CD4-positive, CD25-positive, alpha-beta regulatory T cell (primary cell): ENCODE results near the gene SART1. TPM values are rescaled to one million over a fixed set of nuclear protein-coding genes. Genes with fewer than 3 reads are reported as not detected.

Experiments used
- ATAC-seq, 2 donors: fragments of 150-1000 bp; cut with Tn5 transposase; one replicate each; pipeline ENCODE4 v1.10.0; 2021; ENCODE audit warnings: low read depth in 2 of 2, moderate number of reproducible peaks in 2 of 2, moderate library complexity in 1 of 2
- DNase-seq, 3 donors: peaks; one replicate each; pipeline versions ENCODE4 v3.0.0 to v3.0.0-alpha.2; 2012 to 2022; ENCODE audit warnings: mixed read lengths in 1 of 3
- H3K27ac ChIP-seq: one replicate; pipeline ENCODE4 v1.7.0; 2013; ENCODE audit warnings: mild to moderate bottlenecking, low read length; ENCODE audit not compliant: insufficient read depth, poor library complexity, severe bottlenecking
- H3K27me3 ChIP-seq: one replicate; pipeline ENCODE4 v1.7.0; 2013; ENCODE audit warnings: low read length; ENCODE audit not compliant: control insufficient read depth, insufficient read depth
- H3K36me3 ChIP-seq: one replicate; pipeline ENCODE4 v1.7.0; 2013; ENCODE audit warnings: mild to moderate bottlenecking, low read length, moderate library complexity; ENCODE audit not compliant: control insufficient read depth, insufficient read depth
- H3K4me1 ChIP-seq: 2 replicates; pipeline ENCODE4 v1.7.0; 2013; ENCODE audit warnings: mild to moderate bottlenecking, low read length; ENCODE audit not compliant: insufficient read depth, control insufficient read depth, poor library complexity, severe bottlenecking
- H3K4me3 ChIP-seq: one replicate; pipeline ENCODE4 v1.7.0; 2013; ENCODE audit warnings: low read depth, mild to moderate bottlenecking, low read length, moderate library complexity
- H3K9me3 ChIP-seq, 2 experiments: 1 replicate in 1 of 2; 2 replicates in 1 of 2; pipeline ENCODE4 v1.7.0; 2013; ENCODE audit warnings: low read length in 2 of 2, mild to moderate bottlenecking in 1 of 2, moderate library complexity in 1 of 2; ENCODE audit not compliant: control insufficient read depth in 2 of 2
- H3K27ac Mint-ChIP-seq, 3 donors: one replicate each; pipeline ENCODE4 v1.8.0; 2020 to 2022; ENCODE audit warnings: mild to moderate bottlenecking in 3 of 3, mixed read lengths in 3 of 3, moderate library complexity in 2 of 3
- H3K27me3 Mint-ChIP-seq: one replicate; pipeline ENCODE4 v1.8.0; 2022; ENCODE audit warnings: mild to moderate bottlenecking, mixed read lengths
- H3K36me3 Mint-ChIP-seq: one replicate; pipeline ENCODE4 v1.8.0; 2020; ENCODE audit warnings: mixed read lengths
- H3K4me1 Mint-ChIP-seq, 4 donors: one replicate each; pipeline ENCODE4 v1.8.0; 2020 to 2022; ENCODE audit warnings: mixed read lengths in 4 of 4, mild to moderate bottlenecking in 1 of 4
- H3K4me3 Mint-ChIP-seq, 4 donors: one replicate each; pipeline ENCODE4 v1.8.0; 2020 to 2022; ENCODE audit warnings: mild to moderate bottlenecking in 4 of 4, mixed read lengths in 4 of 4, moderate library complexity in 3 of 4
- H3K9me3 Mint-ChIP-seq, 7 donors: one replicate each; pipeline ENCODE4 v1.8.0; 2020 to 2022; ENCODE audit warnings: mixed read lengths in 7 of 7, mild to moderate bottlenecking in 3 of 7, moderate library complexity in 2 of 7
- polyA plus RNA-seq, 4 donors: library from polyadenylated mRNA; unstranded; fragments of 300-500 nt; fragmentation: Illumina TruSeq; gene quantifications; one replicate each; pipeline ENCODE4 v1.2.3, GENCODE V29; 2021
- total RNA-seq: library from RNA; stranded (reverse); gene quantifications from one replicate; pipeline ENCODE4 v1.2.3, GENCODE V29; 2022

SART1 gene
- total and polyA plus RNA-seq, 5 donors from 2014 or later = 15.8 to 94.0 (median 21.6) TPM

GRCh38 chr11:65921876-65922275 lies 39.7 kb upstream of the SART1 start:
- Histone ChIP-seq H3K4me3 (no peak overlapping the region), H3K27ac (no peak overlapping the region), H3K27me3 (no peaks in the 10 kb centered on the region), H3K36me3 (peaks cover 13% of the 10 kb centered on the region), H3K9me3 (no peaks in the 10 kb centered on the region), H3K4me1 (peaks cover 34% of the 10 kb centered on the region)
- Mint-ChIP-seq H3K36me3 (peaks cover 16% of the 10 kb centered on the region), H3K4me1 (peaks cover 0 to 42% (median 14%) of the 10 kb centered on the region in 4 donors), H3K9me3 (no peaks in the 10 kb centered on the region), H3K27me3 (no peaks in the 10 kb centered on the region), H3K27ac (no peak overlapping the region), H3K4me3 (peak overlapping the region in 3 of 4 donors; percentile 39 to 71 (median 59))
- DNase-seq = no peak
- ATAC-seq = no peak

DNA sequence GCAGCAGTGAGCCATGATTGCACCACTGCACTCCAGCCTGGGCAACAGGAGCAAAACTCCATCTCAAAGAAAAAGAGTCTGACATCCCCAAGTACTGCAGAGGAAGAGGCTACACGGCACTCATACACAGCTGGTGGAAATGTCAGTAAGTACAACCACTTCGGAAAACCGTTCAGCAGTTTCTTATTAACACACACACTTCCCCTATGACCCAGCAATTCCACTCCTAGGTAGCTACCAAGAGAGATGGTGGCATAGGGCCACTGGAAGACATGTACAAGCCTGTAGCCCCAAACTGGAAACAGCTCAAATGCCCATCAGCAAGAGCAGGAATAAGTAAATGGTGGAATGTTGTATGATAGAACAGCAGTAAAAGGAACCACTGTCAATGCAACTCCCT lies 39.0 kb upstream of the SART1 start:
- Histone ChIP-seq H3K36me3 (peaks cover 13% of the 10 kb centered on the region), H3K4me3 (no peak overlapping the region), H3K27me3 (no peaks in the 10 kb centered on the region), H3K9me3 (no peaks in the 10 kb centered on the region), H3K27ac (no peak overlapping the region), H3K4me1 (peaks cover 34% of the 10 kb centered on the region)
- ATAC-seq (no peak), DNase-seq (no peak)
- Mint-ChIP-seq H3K36me3 (peaks cover 16% of the 10 kb centered on the region), H3K9me3 (no peaks in the 10 kb centered on the region), H3K27me3 (no peaks in the 10 kb centered on the region), H3K4me1 (peaks cover 0 to 42% (median 16%) of the 10 kb centered on the region in 4 donors), H3K4me3 (peak overlapping the region; percentile 59 to 74 (median 65)), H3K27ac (peak overlapping the region in 2 of 3 donors; percentile 48 to 59)

- Mint-ChIP-seq H3K4me1 (peaks cover 6 to 49% (median 29%) of the 10 kb centered on the region in 4 donors), H3K4me3 (peak overlapping the region in 1 of 4 donors; percentile 56)
Observed at GRCh38 chr11:65925397-65925796, 36.1 kb upstream of the SART1 start.

DNA sequence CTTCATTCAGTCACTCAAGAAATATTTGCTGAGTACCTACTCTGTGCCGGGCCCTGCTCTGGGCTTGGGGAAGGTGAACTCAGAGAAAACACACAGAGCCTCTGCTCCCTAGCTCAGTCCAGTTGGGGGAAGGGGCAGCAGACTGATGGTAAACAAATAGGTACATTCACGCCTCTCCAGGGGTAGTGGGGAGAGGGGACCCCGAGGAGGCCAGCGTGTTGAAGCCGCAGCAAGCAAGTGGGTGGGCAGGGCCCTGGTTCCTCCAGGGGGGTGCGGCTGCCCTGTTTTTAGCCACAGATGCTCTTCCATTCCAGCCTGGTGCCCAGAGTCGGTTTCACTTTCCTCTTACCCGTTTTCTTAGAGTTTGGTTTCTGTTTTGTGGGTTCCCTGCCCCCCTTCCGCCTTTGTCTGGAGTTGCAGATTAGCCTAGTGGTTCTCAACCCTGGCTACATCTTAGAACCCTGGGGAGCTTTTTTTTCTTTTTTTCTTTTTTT lies 33.6 kb upstream of the SART1 start:
- no peaks in the 10 kb centered on the region for H3K9me3 ChIP-seq
- Mint-ChIP-seq H3K36me3 (peaks cover 9% of the 10 kb centered on the region), H3K27me3 (no peaks in the 10 kb centered on the region), H3K27ac (peak overlapping the region; percentile 93 to 99 (median 97)), H3K4me1 (peaks cover 6 to 38% (median 26%) of the 10 kb centered on the region in 4 donors), H3K4me3 (peak overlapping the region; percentile 55 to 85 (median 81)), H3K9me3 (no peaks in the 10 kb centered on the region)
- H3K27me3 ChIP-seq = no peaks in the 10 kb centered on the region
- H3K4me1 ChIP-seq = peaks cover 23% of the 10 kb centered on the region
- H3K36me3 ChIP-seq = peaks cover 2% of the 10 kb centered on the region
- peak overlapping the region; percentile 64 for H3K4me3 ChIP-seq
- ATAC-seq (peak; percentile 90 to 94), DNase-seq (peak; percentile 62 to 95 (median 79))
- peak overlapping the region; percentile 83 for H3K27ac ChIP-seq

More at GRCh38 chr11:65925397-65925796, 36.1 kb upstream of the SART1 start:
- Mint-ChIP-seq H3K9me3 (no peaks in the 10 kb centered on the region), H3K36me3 (peaks cover 19% of the 10 kb centered on the region), H3K27ac (peak overlapping the region in 1 of 3 donors; percentile 44), H3K27me3 (no peaks in the 10 kb centered on the region)
- peaks cover 33% of the 10 kb centered on the region for H3K4me1 ChIP-seq
- H3K27ac ChIP-seq = no peak overlapping the region
- no peaks in the 10 kb centered on the region for H3K27me3 ChIP-seq
- H3K36me3 ChIP-seq = peaks cover 13% of the 10 kb centered on the region
- no peak overlapping the region for H3K4me3 ChIP-seq
- ATAC-seq (no peak), DNase-seq (no peak)
- H3K9me3 ChIP-seq = no peaks in the 10 kb centered on the region

- H3K36me3 Mint-ChIP-seq = peaks cover 3% of the 10 kb centered on the region
- Histone ChIP-seq H3K4me3 (peak overlapping the region; percentile 64), H3K4me1 (peaks cover 23% of the 10 kb centered on the region), H3K36me3 (no peaks in the 10 kb centered on the region), H3K27me3 (no peaks in the 10 kb centered on the region), H3K27ac (peak overlapping the region; percentile 83), H3K9me3 (no peaks in the 10 kb centered on the region)
- H3K27ac Mint-ChIP-seq = peak overlapping the region; percentile 84 to 99 (median 93)
- DNase-seq (peak in 1 of 3 donors; percentile 20), ATAC-seq (no peak)
- H3K4me3 Mint-ChIP-seq = peak overlapping the region; percentile 80 to 85 (median 81)
- no peaks in the 10 kb centered on the region for H3K9me3 Mint-ChIP-seq
- H3K4me1 Mint-ChIP-seq = peaks cover 6 to 34% (median 25%) of the 10 kb centered on the region in 4 donors
- no peaks in the 10 kb centered on the region for H3K27me3 Mint-ChIP-seq
Observed at GRCh38 chr11:65928667-65929066, 32.9 kb upstream of the SART1 start.

- Histone ChIP-seq H3K27ac (no peak overlapping the region), H3K27me3 (no peaks in the 10 kb centered on the region), H3K4me1 (peaks cover 21% of the 10 kb centered on the region), H3K9me3 (no peaks in the 10 kb centered on the region), H3K36me3 (no peaks in the 10 kb centered on the region), H3K4me3 (no peak overlapping the region)
- H3K36me3 Mint-ChIP-seq = peaks cover 3% of the 10 kb centered on the region
- peaks cover 6 to 28% (median 20%) of the 10 kb centered on the region in 4 donors for H3K4me1 Mint-ChIP-seq
- no peak overlapping the region for H3K27ac Mint-ChIP-seq
- H3K27me3 Mint-ChIP-seq = peaks cover 4% of the 10 kb centered on the region
- DNase-seq (no peak), ATAC-seq (no peak)
- H3K4me3 Mint-ChIP-seq = no peak overlapping the region
- no peaks in the 10 kb centered on the region for H3K9me3 Mint-ChIP-seq
Observed at GRCh38 chr11:65931773-65932557, 29.6 kb upstream of the SART1 start.

- ATAC-seq (no peak), DNase-seq (no peak)
- Histone ChIP-seq H3K27me3 (peaks cover 2% of the 10 kb centered on the region), H3K36me3 (no peaks in the 10 kb centered on the region), H3K4me3 (no peak overlapping the region), H3K4me1 (peaks cover 16% of the 10 kb centered on the region), H3K9me3 (no peaks in the 10 kb centered on the region), H3K27ac (no peak overlapping the region)
- Mint-ChIP-seq H3K4me3 (no peak overlapping the region), H3K27me3 (peaks cover 4% of the 10 kb centered on the region), H3K27ac (no peak overlapping the region), H3K9me3 (no peaks in the 10 kb centered on the region), H3K4me1 (peaks cover 6 to 23% (median 16%) of the 10 kb centered on the region in 4 donors), H3K36me3 (peaks cover 3% of the 10 kb centered on the region)
Observed at GRCh38 chr11:65932558-65932919, 29.0 kb upstream of the SART1 start.
